Small intestine (tissue), 7 donors: ENCODE results near the gene PROK2. TPM values are rescaled to one million over a fixed set of nuclear protein-coding genes. Genes with fewer than 3 reads are reported as not detected.

Experiments
- DNase-seq, 2 donors: peaks; one replicate each; pipeline versions ENCODE4 v3.0.0 to v3.0.0-alpha.2; 2013
- FAIRE-seq: peaks from 2 replicates; lab custom pipeline; 2012; peaks lifted over from hg19 to GRCh38; lab: Jason Lieb, UNC
- H3K27ac ChIP-seq, 3 donors: one replicate each; pipeline ENCODE4 v1.5.1; 2013; ENCODE audit warnings: low read length in 2 of 3, mild to moderate bottlenecking in 2 of 3, control low read depth in 1 of 3, inconsistent platforms in 1 of 3, low read depth in 1 of 3, moderate library complexity in 1 of 3
- H3K27me3 ChIP-seq, 3 donors: one replicate each; pipeline ENCODE4 v1.6.1; 2013; ENCODE audit warnings: low read length in 3 of 3, inconsistent platforms in 1 of 3; ENCODE audit not compliant: control insufficient read depth in 3 of 3, insufficient read depth in 3 of 3
- H3K36me3 ChIP-seq, 3 donors: one replicate each; pipeline ENCODE4 v1.6.1; 2013; ENCODE audit warnings: low read length in 3 of 3, inconsistent platforms in 1 of 3, low read depth in 1 of 3, mild to moderate bottlenecking in 1 of 3, moderate library complexity in 1 of 3; ENCODE audit not compliant: control insufficient read depth in 3 of 3, insufficient read depth in 2 of 3
- H3K4me1 ChIP-seq, 3 donors: one replicate each; pipeline ENCODE4 v1.6.1; 2013; ENCODE audit warnings: low read length in 2 of 3, inconsistent platforms in 1 of 3, low read depth in 1 of 3, mild to moderate bottlenecking in 1 of 3, moderate library complexity in 1 of 3; ENCODE audit not compliant: control insufficient read depth in 3 of 3, insufficient read depth in 2 of 3
- H3K4me3 ChIP-seq, 3 donors: one replicate each; pipeline ENCODE4 v1.5.1; 2013; ENCODE audit warnings: low read length in 3 of 3, control low read depth in 1 of 3, inconsistent platforms in 1 of 3, low read depth in 1 of 3, mild to moderate bottlenecking in 1 of 3, moderate library complexity in 1 of 3
- H3K9me3 ChIP-seq, 2 donors: one replicate each; pipeline ENCODE4 v1.6.1; 2013; ENCODE audit warnings: low read depth in 1 of 2, low read length in 1 of 2; ENCODE audit not compliant: control insufficient read depth in 2 of 2, insufficient read depth in 1 of 2
- WGBS, 3 donors: extraction: QIAGEN DNeasy Blood & Tissue Kit; methylation state at CpG; one replicate each; pipeline ENCODE4 v1.1.7; 2013; 5-methylcytosine and 5-hydroxymethylcytosine counted together
- polyA plus RNA-seq, 4 donors: library from polyadenylated mRNA; stranded (reverse) in 3 of 4; unstranded in 1 of 4; fragments of 200-250 nt in 3 of 4; fragments of 120-200 nt in 1 of 4; gene quantifications; one replicate each; pipeline versions ENCODE4 v1.2.1 to v1.2.3, GENCODE V29; 2013
- donor health status: healthy with polysubstance abuse.
- donor health status: control.
- donor health status: control.
- donor health status: Bipolar disorder and iron deficiency.
- donor health status: healthy.

Gene PROK2
- polyA plus RNA-seq, 4 donors: 0.03 to 0.10 TPM; not detected in 2

DNA sequence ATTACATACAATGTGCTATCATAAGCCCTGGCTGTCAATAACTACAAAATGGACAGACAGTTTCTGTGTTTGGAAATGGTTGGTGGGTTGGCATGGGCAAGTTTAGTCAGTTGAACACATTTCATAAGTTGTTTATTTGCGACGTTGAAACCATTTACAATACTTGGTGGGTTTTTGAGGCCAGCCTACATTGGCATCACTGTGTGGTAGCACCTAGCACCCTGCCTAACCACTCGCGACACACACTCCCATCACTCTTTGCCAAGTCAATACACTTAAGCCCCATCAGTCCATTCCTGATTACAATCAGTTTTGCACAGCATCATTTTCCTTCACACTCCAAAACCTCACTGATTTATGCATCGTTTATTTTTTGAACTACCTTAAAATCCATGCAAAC is 13.8 kb downstream of the PROK2 start:
- 71 to 82% (median 74%) methylated on average over 5 of the region's 5 CpGs for WGBS, 3 donors
- Histone ChIP-seq H3K4me1 (no peaks in the 10 kb centered on the region), H3K36me3 (no peaks in the 10 kb centered on the region), H3K9me3 (no peaks in the 10 kb centered on the region), H3K27me3 (peaks cover 0 to 33% (median 4%) of the 10 kb centered on the region in 3 donors), H3K27ac (no peak overlapping the region), H3K4me3 (no peak overlapping the region)
- DNase-seq (no peak), FAIRE-seq (no peak)

DNA sequence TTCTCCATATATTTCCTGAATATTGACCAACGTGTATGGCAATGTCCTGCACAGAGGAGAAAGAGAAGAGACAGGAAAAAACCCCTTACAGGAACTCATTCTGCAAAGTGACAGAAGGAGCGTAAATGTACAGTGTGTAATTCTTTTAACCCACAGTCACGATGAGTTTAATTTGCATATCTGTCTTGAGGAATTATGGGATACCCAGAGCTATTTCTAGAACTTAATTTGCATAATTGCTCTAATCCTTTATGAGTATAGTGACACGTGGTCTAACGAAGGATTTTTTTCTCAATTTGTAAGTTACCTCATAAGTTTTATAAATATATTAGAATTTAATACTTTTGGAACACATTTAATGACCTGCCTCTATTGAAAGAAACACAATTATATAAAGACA is 21.5 kb downstream of the PROK2 start:
- H3K27me3 ChIP-seq: peaks cover 0 to 26% (median 4%) of the 10 kb centered on the region in 3 donors
- H3K4me3 ChIP-seq: no peak overlapping the region
- no peaks in the 10 kb centered on the region for H3K4me1 ChIP-seq
- WGBS, 3 donors: 46 to 54% (median 46%) methylated on average over 5 of the region's 5 CpGs
- no peaks in the 10 kb centered on the region for H3K9me3 ChIP-seq
- FAIRE-seq (no peak), DNase-seq (no peak)
- H3K27ac ChIP-seq: no peak overlapping the region
- H3K36me3 ChIP-seq: no peaks in the 10 kb centered on the region

DNA sequence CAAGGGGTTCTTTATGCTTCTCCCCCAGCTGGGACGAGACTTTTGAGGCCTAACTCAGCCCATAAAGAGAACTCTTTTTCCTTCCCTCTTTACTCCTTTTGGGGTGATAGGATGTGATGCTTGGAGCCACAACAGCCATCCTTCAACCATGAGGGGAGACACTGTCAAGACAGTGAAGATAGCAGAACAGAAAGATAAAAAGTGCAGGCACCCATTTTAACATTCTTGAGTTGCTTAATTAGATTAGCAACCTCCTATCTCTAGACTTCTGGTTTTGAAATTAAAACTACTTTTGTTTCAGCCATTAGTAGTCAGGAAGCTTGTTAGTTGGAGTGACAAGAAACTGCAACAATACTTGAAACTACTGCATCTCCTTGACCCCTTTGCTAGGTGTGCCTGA is 24.8 kb downstream of the PROK2 start:
- H3K36me3 ChIP-seq: no peaks in the 10 kb centered on the region
- no peak for FAIRE-seq
- H3K4me3 ChIP-seq: no peak overlapping the region
- peaks cover 0 to 45% (median 6%) of the 10 kb centered on the region in 3 donors for H3K27me3 ChIP-seq
- DNase-seq: no peak
- H3K27ac ChIP-seq: no peak overlapping the region
- 78 to 94% (median 80%) methylated on average over 1 of the region's 1 CpG for WGBS, 3 donors
- no peaks in the 10 kb centered on the region for H3K4me1 ChIP-seq
- no peaks in the 10 kb centered on the region for H3K9me3 ChIP-seq

DNA sequence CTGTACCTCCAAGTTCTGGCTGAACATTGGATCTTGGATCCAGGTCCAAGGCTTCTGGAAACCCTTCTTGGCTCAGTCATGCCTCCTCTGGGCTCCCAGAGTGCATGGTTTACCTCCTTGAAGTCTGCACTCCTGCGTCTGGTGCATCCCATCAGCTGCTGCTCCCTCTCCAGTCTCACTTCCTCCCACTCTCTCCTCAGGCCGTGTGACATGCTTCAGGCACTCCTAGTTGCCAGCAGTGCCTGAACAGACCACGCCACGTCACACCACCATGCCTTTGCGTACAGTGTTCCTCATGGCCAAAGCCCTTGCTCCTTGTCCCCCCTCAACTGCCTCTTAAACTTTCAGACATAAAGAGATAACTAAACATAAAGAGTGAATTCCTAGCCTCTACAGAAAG is 25.5 kb downstream of the PROK2 start:
- H3K4me3 ChIP-seq: no peak overlapping the region
- 73 to 77% (median 75%) methylated on average over 5 of the region's 5 CpGs for WGBS, 3 donors
- no peaks in the 10 kb centered on the region for H3K36me3 ChIP-seq
- peaks cover 0 to 50% (median 11%) of the 10 kb centered on the region in 3 donors for H3K27me3 ChIP-seq
- DNase-seq (no peak), FAIRE-seq (no peak)
- H3K27ac ChIP-seq: no peak overlapping the region
- H3K9me3 ChIP-seq: no peaks in the 10 kb centered on the region
- H3K4me1 ChIP-seq: no peaks in the 10 kb centered on the region

- no peak for DNase-seq
- H3K36me3 ChIP-seq: no peaks in the 10 kb centered on the region
- peaks cover 9 to 48% (median 11%) of the 10 kb centered on the region in 3 donors for H3K27me3 ChIP-seq
- no peak overlapping the region for H3K4me3 ChIP-seq
- H3K4me1 ChIP-seq: no peaks in the 10 kb centered on the region
- H3K9me3 ChIP-seq: no peaks in the 10 kb centered on the region
- H3K27ac ChIP-seq: no peak overlapping the region
- 85 to 93% (median 92%) methylated on average over 2 of the region's 2 CpGs for WGBS, 3 donors
- no peak for FAIRE-seq
These were observed 26.9 kb downstream of the PROK2 start for GRCh38 chr3:71758091-71758490.

GRCh38 chr3:71754610-71755253 is 30.2 kb downstream of the PROK2 start:
- DNase-seq (peak in 1 of 2 donors; percentile 7), FAIRE-seq (no peak)
- no peaks in the 10 kb centered on the region for H3K9me3 ChIP-seq
- H3K27ac ChIP-seq: no peak overlapping the region
- H3K27me3 ChIP-seq: peaks cover 10 to 59% (median 19%) of the 10 kb centered on the region in 3 donors
- WGBS, 3 donors: 11 to 22% (median 14%) methylated on average over 50 to 65 of the region's 65 CpGs
- no peaks in the 10 kb centered on the region for H3K36me3 ChIP-seq
- no peaks in the 10 kb centered on the region for H3K4me1 ChIP-seq
- H3K4me3 ChIP-seq: peak overlapping the region in 1 of 3 donors; percentile 57

DNA sequence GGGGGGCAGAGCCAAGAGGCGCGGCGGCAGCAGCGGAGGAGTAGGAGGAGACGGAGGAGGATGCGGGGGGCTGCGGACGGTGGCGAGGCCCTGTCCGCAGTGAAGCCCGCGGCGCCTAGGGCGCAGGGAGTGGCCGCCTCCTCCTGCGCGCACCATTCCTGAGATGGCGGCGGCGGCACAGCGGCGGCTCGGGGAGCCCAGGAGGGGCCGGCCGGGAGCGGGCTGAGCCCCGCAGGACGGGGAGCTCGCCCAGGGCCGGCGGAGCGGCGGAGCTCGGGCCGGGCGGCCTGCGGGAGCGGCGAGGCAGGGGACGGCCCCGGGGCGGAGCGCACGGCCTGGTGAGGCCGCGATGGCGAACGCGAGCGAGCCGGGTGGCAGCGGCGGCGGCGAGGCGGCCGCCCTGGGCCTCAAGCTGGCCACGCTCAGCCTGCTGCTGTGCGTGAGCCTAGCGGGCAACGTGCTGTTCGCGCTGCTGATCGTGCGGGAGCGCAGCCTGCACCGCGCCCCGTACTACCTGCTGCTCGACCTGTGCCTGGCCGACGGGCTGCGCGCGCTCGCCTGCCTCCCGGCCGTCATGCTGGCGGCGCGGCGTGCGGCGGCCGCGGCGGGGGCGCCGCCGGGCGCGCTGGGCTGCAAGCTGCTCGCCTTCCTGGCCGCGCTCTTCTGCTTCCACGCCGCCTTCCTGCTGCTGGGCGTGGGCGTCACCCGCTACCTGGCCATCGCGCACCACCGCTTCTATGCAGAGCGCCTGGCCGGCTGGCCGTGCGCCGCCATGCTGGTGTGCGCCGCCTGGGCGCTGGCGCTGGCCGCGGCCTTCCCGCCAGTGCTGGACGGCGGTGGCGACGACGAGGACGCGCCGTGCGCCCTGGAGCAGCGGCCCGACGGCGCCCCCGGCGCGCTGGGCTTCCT is 31.0 kb downstream of the PROK2 start, which contains the start of gene GPR27:
Gene GPR27, plus strand, starts transcription at position 155 of the 909 bp plus-strand sequence. Its CDS starts 195 bp downstream, at position 350.
- WGBS, 3 donors: 0 to 1% (median 0%) methylated on average over 62 to 131 of the region's 131 CpGs
- peak in 1 of 2 donors; percentile 75 for DNase-seq
- no peak for FAIRE-seq
- no peaks in the 10 kb centered on the region for H3K4me1 ChIP-seq
- H3K27ac ChIP-seq: no peak within 1 kb of the TSS
- peak within 1 kb of the TSS in 2 of 3 donors; percentile 40 to 57 for H3K4me3 ChIP-seq
- no peaks in the 10 kb centered on the region for H3K9me3 ChIP-seq
- no peaks in the 10 kb centered on the region for H3K36me3 ChIP-seq
- H3K27me3 ChIP-seq: peaks cover 10 to 51% (median 19%) of the 10 kb centered on the region in 3 donors
